ENCODE measurements around the gene OPA1.

GRCh38 chr3:193665370-193665989, 72.5 kb downstream of the OPA1 start:
- TF ChIP-seq CTCF (conservative IDR thresholded peaks at IDR 0.05; ENCODE audit: low read depth, low read length), result peak; percentile 75
- no peak for TF ChIP-seq EZH2 (IDR thresholded peaks at IDR 0.05; ENCODE audit: low read length, unreplicated experiment)
